Measurements from ENCODE around the gene HABP2. TPM values are rescaled to one million over a fixed set of nuclear protein-coding genes. Genes with fewer than 3 reads are reported as not detected.

The HABP2 gene
- total RNA-seq, 1 experiment from 2014 or later, result not detected

DNA sequence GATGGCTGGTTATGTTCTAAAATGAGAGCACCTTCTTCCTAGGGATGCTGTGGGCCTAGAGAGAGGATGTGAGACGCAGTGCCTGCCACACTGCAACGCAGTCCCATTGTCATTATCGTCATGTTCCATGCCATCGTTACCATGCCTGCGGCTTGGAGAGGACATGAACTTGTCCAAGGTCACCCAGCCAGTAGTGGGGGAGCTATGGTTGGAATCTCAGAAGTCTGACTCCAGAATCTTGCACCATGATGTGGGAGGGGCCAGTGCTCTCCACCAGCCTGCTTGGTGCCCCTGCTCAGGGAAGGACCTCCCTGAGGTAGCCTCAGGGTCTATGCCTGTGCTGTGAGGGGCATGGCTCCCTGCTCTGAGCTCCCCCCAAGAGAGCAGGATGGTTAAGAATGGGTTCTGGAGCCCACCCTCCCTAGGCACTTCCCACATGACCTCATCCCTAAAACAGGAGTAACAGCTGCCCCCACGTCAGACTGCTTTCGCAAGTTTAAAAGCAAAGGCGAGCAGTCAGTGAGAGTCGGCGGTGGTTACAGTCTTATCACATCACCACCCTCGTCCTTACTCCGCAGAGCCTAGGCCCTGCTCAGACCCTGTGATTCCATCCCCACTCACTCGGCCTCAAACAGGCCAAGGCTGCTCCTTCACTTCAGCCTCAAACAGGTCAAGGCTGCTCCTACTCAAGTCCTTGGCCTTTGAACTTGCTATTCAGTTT, 50.4 kb downstream of the HABP2 start:
- no peak for DNase-seq (ENCODE audit: low read depth)

DNA sequence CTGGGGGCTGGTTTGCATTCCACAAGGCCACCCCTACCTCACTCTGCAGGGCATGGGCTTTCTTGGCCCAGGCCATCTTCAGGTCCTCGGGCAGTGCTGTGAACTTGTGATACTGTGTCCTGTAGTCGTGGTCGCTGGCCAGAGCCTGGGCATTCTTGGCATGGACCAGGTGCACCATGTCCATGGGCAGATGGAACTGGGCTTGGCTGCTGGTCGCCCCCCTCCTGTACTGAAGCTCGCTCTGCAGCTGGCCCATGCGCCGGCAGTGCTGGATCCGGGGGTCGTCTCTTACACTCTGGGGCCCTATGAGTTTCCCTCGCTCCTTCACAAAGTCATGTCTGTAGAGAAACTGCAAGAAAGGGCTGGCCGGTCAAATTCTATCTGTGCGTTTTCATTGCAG, 51.7 kb downstream of the HABP2 start:
- DNase-seq (ENCODE audit: low read depth), result no peak

DNA sequence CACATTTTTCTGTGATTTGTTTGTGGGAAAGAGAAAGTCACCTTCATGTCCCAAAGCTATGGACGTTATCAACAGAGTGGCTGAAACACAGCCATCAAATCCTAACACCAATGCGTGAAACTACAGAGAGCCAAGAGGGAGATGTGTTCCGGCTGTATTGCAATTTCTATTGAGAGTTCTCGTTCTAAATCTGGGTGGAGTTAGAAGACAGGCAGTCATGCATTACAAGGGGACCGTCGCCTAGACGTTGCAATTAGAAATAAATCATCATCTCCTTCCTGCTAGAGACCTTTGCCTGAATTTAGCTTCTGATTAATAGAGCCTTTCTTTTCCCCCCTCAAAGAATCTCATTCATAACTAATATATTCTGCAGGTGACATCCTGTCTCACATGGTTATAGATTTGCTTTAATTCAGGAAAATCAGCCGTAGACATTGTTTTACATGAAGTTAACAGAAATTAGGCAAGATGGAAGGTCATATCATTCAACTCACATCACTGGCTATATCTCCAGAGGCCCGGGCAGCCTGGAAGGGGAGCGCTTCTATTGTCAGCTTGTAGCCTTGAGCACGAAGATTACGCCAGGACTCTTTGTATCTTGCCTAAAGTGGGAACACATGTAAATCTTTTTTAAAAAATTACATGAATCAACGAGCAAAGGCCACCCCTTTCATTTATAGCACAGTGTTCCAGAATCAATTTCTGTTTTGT, 52.6 kb downstream of the HABP2 start:
- DNase-seq (ENCODE audit: low read depth), result no peak

DNA sequence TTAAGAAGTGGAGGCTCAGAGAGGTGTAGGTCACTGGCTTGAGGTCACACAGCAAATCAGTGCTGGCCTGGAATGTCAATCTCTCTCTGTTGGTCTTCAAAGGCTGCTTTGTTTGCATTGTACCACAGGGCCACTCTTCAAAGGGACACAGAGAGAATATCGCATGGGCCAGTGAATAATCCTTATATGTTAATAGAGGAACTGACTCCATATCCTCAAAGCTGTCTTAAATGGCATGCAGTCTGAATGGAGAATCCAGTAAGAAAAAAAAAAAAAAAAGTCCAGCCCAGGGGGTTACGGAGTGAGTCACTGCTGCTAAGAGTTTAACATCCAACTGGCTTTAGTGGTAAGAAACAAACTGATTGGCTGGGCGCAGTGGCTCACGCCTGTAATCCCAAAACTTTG, 56.9 kb downstream of the HABP2 start:
- DNase-seq (ENCODE audit: low read depth), result peak; percentile 58

DNA sequence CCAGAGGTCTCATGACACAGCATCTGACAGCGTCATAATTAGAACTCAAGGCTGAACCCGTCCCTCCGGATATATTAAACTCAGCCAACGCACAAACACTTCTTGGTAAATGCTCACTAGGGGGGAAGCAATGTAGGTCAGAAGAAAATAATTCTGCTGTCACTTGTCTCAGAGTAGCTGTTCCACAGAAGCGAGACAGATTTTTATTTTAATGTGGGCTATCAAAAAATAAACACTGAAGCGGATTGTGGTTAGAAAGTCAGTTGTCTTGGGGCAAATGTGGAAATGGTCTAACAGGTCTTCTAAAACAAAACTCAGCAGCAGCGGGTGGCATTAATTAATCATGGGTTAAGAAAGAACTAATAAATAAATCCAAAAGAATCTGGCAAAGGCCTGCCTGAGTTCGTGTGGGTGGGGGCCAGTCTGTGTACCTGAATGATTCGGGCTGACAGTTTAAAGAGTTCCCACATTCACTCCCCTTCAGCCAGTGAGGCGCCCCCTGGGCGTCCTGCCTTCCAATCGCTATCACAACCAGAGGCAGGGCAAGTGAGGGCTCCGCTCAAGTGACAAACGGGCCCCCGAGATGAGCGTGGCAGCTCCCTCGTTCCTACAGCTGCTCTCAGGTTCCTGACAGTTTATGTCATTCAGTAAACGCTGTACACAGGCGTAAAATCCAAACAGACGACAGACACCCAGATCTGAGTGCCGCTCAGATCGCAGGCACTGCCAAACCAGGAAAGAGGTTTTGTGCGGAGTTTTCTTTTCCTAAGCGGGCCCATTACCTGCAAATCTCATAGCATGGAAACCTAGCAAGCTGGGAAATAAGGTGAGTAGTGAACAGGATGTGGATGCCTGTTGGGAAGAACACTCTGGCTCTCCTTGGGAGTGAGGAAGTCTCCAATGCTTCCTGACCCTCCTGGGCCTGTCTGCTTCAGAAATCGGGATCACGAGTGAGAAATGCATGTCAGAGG, 58.1 kb downstream of the HABP2 start:
- no peak for DNase-seq (ENCODE audit: low read depth)

DNA sequence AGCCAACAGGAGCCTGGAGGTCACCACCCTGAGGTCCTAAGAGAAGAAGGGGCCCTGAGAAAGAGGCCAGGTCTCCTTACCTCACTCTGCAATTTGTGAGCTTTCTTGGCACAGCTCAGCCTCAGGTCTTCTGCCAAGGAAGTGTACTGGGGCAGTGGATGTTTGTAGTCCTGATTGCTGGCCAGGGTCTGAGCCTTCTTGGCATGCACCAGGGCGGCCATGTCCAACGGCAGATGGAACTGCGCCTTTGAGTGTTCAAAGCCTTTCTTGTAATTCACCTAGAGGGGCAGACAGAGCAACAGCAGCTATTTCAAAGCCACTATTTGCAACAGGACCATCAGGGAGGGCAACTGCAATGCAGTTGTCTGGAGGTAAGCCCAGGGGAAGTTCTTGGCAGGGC, 59.3 kb downstream of the HABP2 start:
- DNase-seq (ENCODE audit: low read depth), result no peak

DNA sequence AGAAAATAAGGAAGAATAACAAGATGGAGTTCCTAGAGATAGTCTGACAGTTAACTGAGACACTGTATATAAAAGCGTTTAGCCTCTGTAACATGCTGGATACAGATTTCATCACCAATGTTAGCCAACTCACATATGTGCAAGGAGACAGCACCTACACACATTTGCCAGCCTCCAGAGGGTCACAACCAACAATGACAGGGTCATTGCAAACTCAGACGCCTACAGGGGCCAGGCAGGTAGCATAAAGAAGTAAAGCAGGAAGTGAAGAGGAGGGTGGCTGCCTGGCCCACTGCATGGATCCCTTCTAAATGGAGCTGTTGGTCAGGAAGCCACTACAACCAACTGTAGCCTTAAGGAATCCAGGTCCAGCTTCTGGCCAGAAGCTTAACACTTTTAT, 60.6 kb downstream of the HABP2 start:
- no peak for DNase-seq (ENCODE audit: low read depth)

DNA sequence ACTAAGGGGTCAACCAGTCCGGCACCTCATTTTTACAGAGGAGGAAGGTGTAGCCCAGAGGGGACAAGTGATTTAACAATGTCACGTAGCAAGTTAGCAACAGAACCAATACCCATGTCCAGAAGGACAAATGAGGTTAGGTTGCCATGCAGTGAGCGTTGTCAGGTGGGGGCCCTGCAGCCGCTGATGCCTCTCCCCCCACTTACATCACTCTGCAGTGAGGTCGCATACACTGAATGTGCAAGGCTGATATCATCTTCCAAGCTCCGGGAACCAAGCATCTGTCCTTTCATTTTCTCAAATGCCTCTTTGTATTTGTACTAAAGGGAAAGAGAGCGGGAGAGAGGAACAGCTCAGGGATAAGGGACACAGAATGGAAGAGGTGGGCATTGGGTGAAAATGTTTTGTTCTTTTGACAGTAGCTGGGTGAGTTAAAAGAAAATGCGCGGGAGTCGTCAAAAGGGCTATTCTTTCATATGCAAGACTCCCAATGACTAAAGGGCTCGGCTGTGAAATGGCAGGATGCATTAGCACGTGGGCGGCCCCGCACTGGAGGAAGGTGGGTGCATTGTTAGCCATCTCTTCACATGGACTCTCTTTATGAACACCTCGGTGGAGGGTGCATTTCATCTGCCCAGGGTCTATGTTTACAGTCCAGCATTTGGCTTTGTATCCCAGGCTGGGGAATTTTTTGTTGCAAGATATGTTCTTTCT, 61.3 kb downstream of the HABP2 start:
- DNase-seq (ENCODE audit: low read depth), result no peak

DNA sequence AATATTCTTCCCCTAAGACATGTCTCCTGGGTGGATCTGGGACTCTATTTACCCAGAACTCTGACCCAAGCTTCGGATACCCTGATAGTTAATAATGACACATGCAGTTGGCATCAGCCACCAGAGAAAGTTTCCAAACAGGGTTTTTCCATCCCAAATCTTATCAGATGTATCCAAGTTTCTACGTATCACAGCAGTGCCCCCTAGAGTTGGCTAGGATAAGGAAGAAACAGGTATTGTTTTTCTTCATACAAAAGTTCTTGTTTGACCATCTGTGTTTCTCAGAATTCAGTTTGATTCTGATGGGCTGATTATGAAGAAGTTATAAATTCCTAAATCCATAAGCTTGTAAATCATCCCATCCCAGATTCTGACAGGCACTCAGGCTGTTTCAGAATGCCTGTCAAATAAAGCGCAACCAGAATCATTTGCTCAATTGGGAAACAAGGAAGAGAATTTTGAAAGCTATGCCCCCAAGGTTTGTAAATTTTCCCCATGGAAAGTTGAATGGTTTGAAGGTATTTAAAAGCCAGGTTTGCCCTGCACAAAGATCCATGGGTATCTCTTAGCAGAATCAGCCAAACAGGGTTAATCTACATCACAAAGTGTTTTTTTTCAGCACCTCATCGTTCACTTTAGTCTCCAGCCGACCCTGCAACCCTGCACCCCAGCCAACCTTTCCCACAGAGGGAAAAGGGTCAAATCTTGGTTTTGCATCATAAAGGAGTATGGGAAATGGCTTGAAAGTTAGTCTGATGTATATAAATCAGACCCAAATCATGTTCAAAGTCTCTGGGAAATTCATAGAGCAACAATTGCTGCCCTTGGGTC, 63.6 kb downstream of the HABP2 start:
- no peak for DNase-seq (ENCODE audit: low read depth)

DNA sequence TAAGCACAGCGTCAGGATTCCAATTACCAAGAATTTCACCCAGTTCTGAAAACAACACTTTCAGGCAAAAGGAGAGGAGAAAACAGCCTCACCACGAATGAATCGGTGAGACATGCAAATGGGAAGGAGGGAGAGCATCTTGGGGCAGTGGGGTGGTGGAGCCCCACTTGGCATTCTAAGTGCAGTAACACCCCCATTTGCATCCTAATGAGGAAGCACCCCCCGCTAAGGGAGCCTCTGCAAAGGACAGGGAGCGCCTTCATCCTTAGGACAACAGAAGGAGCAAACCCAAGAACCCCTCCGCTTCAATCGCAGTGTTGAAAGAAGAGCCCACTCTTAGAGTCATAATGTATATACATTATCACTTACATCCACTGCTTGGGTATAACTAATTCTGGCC, 64.2 kb downstream of the HABP2 start:
- no peak for DNase-seq (ENCODE audit: low read depth)

DNA sequence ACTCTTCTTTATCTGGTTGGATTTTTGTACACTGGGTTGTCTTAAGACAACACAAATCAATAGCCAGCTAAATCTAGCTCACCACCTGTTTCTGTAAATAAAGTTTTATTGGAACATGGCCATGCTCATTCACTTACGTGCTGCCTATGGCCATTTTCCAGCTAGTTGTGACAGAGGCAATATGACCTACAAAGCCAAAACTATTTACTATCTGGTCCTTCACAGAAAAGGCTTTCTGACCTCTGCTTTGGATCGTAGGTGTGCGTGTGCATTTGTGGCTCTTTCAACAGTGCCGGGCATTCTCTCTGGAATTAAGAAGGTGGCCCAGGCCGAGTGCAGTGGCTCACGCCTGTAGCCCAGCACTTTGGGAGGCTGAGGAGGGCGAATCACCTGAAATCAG, 65.5 kb downstream of the HABP2 start:
- no peak for DNase-seq (ENCODE audit: low read depth)

DNA sequence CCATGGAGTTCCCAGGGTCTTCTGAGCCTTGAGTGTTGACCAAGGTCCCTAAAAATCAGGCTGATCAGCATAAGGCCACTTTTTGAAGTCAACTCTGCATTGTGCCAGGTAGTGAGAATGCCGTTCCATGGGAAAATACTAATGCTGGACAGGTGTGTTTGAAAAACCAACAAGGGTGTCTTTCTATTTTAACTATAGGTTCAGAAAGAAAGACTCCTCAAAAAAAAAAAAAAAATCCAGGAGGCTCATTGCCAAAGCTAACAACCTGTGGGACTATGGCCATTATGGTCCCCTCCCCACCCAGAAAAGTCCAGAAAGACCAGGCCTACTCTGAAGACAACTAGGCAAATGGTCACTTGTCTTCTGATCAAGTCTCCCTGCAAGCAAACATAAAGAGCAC, 66.5 kb downstream of the HABP2 start:
- no peak for DNase-seq (ENCODE audit: low read depth)

DNA sequence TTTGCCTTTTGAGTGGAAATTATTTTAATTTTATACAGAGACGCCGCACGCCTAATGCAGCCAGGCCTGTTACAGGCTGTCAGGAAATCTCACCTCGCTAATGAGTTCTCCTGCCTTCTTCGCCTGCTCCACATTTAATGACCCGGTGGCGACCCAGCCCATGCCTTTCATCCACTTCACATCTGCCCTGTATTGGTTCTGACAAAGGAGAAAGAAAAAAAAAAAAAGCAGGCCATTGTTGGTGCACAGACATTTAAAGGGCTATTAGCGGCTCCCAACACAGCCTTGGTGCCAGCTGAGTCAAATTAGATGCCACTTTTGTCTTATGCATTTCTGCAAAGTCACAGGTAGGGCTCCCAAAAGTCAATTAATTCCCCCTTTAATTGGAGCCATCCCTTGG, 67.7 kb downstream of the HABP2 start:
- no peak for DNase-seq (ENCODE audit: low read depth)

DNA sequence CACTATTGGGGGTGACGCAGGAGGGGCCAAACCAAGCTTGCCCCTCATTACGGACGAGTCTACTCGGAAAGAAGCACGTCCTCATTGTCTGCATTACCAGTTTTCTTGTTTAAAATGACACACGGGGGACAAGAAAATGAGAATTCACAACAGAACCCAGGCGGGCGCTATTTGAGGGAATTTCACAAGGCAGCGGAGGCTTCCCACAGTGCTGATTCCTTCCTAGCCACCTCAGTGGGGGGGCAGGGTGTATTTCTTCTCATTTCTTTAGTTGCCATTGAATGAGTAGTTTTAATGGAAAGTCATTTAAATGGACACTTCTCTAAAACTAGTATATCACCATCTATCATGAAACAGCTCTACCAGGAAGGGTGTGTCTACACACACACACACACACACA, 68.1 kb downstream of the HABP2 start:
- DNase-seq (ENCODE audit: low read depth), result no peak

DNA sequence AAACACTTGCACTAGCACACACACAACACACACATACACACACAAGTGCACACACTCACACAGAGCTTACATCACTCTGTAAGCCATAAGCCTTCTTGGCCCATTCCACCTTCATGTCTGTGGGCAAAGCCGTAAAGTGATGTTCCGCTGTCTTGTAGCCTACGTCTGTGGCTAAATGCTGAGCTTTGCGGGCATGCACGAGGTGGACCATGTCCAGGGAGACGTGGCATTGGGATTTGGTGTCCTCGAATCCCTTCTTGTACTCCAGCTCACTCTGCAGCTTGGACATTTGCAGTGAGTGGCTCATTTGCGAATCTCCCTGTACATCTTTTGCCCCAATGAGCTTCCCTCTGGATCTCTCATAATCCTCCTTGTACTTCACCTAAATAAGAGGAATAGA, 68.9 kb downstream of the HABP2 start:
- no peak for DNase-seq (ENCODE audit: low read depth)

DNA sequence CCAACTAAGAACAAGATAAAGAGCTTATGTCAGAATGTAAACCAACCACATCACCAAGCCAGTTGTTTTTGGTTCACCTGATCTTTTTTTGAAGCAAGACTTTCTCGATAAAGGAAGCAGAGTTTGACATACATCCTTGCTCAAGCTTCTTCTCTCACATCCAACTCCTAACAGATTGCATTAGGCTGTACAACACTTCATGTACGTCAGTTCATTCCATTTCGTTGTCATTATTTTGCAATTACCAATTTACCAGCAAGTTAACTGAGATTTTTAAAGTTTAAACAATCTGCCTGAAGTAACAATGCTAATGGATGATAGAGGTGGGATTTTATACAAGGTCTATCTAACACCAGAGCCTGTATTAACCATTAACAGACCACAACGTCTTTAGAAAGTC, 70.0 kb downstream of the HABP2 start:
- no peak for DNase-seq (ENCODE audit: low read depth)

DNA sequence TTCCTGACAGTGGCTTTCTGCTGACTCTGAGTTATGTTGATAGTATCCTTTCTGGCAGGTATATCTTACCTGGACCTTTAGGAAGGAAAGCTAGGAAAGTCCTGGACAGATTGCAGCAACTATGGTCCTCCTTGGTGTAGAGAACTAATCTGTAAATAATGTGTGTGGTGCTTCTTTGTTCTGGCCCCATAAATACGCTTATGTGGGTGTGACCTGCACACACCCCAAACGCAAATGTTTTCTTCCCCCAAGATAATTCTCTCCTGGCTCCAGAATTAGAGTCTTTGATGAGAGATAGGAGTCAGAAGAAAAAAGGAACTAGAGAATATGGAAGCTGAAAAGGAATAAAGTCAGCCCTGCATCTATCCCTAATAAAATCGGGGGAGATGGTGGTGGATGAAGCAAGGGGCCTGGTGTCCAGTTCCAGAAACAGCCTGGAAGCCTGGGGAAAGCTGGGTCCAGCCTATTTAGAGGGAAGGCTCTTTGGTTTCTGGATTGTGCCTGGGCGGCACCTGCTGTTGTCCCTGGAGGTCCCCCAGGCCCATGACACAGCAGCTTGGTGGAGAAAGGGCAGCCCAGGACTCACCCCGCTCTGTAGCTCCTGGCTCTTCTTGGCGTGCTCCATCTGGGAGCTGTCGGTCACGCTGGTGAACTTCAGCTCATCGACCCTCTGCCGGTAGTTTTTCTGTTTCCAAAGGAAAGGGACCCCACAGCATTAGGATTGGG, 72.8 kb downstream of the HABP2 start:
- DNase-seq (ENCODE audit: low read depth), result no peak

DNA sequence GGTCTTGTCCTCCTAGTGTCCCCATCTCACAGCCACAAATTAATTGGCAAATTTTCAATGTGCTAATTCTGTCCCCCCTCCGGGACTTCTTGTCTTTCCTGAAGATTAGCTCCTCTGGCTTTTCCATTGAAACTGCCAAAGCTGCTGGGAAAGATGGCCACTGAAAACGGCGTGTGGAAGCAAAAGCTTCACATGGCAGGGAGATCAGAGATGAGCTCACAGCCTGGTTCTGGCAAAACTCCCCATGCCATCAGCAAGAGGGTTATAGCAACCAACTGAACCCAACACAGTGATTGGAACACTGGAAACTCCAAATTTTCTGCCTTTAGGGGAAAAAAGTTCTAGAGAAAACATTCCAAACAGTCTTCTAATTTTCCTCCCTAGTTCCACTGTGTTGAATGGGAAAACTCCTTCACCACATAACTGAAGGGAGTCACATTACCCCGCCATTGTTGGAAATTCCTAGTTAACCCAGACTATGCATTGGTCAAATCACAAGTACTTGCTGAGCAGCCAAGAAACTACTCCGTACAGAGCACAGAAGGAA, 74.0 kb downstream of the HABP2 start:
- no peak for DNase-seq (ENCODE audit: low read depth)

DNA sequence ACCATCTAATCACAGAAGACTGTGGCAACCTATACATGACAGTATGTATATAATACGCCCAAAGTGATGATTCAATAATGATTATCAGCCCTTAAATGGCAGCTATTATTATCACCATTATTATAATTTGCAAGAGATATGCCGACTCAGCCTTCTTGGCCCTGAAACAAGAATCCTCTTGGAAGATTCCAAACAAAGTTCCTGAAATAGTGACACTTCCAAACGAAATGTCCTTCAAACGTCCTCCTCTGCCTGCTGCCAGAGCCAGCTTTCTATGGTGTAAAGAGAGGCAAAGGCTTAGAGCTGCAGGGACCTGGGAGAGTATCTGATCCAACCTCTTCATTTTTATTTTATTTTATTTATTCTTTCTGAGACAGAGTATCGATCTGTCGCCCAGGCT, 75.0 kb downstream of the HABP2 start:
- no peak for DNase-seq (ENCODE audit: low read depth)

DNA sequence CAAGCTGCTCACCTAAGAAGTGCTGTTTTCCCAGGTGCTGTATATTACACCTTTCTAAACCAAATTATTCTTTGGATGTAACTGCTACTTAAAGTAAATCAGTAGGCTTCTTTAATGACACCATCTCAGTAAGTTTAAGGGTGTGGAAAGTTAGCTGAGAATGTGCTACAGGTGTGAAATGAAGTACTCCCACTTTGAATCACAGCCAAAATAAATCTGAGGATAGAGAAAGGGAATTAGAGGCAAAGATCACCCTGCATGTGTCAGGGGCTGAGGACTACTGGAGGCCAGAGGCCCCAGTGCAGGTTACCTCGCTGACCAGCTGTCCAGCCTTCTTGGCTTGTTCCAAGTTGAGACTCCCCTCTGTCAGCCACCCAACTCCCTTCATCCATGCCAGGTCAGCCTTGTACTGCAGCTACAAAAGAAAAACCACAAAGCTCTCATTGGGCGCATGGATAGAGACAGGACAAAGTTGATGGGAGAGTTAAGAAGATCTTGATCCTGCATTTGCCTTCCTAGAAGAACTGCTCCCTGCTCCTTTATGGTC, 75.8 kb downstream of the HABP2 start:
- no peak for DNase-seq (ENCODE audit: low read depth)

All from RPMI7951 (cell line).